Activated naive CD4-positive, alpha-beta T cell (primary cell): ENCODE measurements around the gene SPEF2.

Experiments used
- DNase-seq, 4 experiments: peaks; one replicate each; lab custom pipeline; 2025; lab: John Stamatoyannopoulos, UW

Gene SPEF2

GRCh38 chr5:35853631-35854030, 236.0 kb downstream of the SPEF2 start:
- DNase-seq = peak in 3 of 4 experiments; percentile 21 to 51 (median 47)

GRCh38 chr5:35854248-35854647, 236.6 kb downstream of the SPEF2 start:
- peak in 2 of 4 experiments; percentile 26 to 30 for DNase-seq

GRCh38 chr5:35855187-35855586, 237.5 kb downstream of the SPEF2 start:
- no peak for DNase-seq

GRCh38 chr5:35856186-35856764, 238.6 kb downstream of the SPEF2 start:
- peak in 1 of 4 experiments; percentile 12 for DNase-seq

GRCh38 chr5:35856765-35857351, 239.2 kb downstream of the SPEF2 start, which contains the start of gene IL7R:
Gene IL7R, plus strand, starts transcription at chr5:35856891. Its CDS starts 87 bp downstream, at chr5:35856978.
- DNase-seq = no peak

- DNase-seq = no peak
These were observed 240.0 kb downstream of the SPEF2 start for GRCh38 chr5:35857606-35858205.

GRCh38 chr5:35859101-35859661, 241.5 kb downstream of the SPEF2 start:
- peak in 1 of 4 experiments; percentile 11 for DNase-seq

- DNase-seq = no peak
These were observed 243.0 kb downstream of the SPEF2 start for GRCh38 chr5:35860686-35861085.

GRCh38 chr5:35861718-35862117, 244.1 kb downstream of the SPEF2 start:
- no peak for DNase-seq

GRCh38 chr5:35862126-35862525, 244.5 kb downstream of the SPEF2 start:
- no peak for DNase-seq

GRCh38 chr5:35863159-35863558, 245.5 kb downstream of the SPEF2 start:
- DNase-seq = no peak
